DND-41 (cell line): Measurements from ENCODE around the gene FOXP1.

Experiments used
- CTCF ChIP-seq: IDR thresholded peaks from 2 replicates; pipeline ENCODE4 v1.5.1; 2012; ENCODE audit warnings: borderline replicate concordance, low read length, moderate library complexity, mild to moderate bottlenecking; ENCODE audit not compliant: poor library complexity, severe bottlenecking; ENCODE audit errors: extremely low read depth
- EZH2 ChIP-seq: IDR thresholded peaks from 3 replicates; pipeline ENCODE4 v1.6.1; 2012; ENCODE audit warnings: borderline replicate concordance, low read depth, mild to moderate bottlenecking, moderate library complexity, low read length, inconsistent platforms; ENCODE audit not compliant: severe bottlenecking

- TF ChIP-seq CTCF (no peak), EZH2 (no peak)
Measured at GRCh38 chr3:71300951-71301393, 282.6 kb downstream of the FOXP1 start.
